ENCODE results near the gene C9orf40.
A peak's percentile ranks its signal among the peaks of the same experiment; 100 is the strongest.

The C9orf40 gene

GRCh38 chr9:74958587-74958986 lies 5.9 kb upstream of the C9orf40 start:
- TF ChIP-seq, protein P1, sequence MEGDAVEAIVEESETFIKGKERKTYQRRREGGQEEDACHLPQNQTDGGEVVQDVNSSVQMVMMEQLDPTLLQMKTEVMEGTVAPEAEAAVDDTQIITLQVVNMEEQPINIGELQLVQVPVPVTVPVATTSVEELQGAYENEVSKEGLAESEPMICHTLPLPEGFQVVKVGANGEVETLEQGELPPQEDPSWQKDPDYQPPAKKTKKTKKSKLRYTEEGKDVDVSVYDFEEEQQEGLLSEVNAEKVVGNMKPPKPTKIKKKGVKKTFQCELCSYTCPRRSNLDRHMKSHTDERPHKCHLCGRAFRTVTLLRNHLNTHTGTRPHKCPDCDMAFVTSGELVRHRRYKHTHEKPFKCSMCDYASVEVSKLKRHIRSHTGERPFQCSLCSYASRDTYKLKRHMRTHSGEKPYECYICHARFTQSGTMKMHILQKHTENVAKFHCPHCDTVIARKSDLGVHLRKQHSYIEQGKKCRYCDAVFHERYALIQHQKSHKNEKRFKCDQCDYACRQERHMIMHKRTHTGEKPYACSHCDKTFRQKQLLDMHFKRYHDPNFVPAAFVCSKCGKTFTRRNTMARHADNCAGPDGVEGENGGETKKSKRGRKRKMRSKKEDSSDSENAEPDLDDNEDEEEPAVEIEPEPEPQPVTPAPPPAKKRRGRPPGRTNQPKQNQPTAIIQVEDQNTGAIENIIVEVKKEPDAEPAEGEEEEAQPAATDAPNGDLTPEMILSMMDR (conservative IDR thresholded peaks at IDR 0.05; ENCODE audit: control insufficient read depth, insufficient read depth, low read depth, low read length), result no peak
- H3K4me3 ChIP-seq (ENCODE audit: control insufficient read depth, low read depth, low read length), result no peak overlapping the region
- no peak for DNase-seq (ENCODE audit: low read depth)

DNA sequence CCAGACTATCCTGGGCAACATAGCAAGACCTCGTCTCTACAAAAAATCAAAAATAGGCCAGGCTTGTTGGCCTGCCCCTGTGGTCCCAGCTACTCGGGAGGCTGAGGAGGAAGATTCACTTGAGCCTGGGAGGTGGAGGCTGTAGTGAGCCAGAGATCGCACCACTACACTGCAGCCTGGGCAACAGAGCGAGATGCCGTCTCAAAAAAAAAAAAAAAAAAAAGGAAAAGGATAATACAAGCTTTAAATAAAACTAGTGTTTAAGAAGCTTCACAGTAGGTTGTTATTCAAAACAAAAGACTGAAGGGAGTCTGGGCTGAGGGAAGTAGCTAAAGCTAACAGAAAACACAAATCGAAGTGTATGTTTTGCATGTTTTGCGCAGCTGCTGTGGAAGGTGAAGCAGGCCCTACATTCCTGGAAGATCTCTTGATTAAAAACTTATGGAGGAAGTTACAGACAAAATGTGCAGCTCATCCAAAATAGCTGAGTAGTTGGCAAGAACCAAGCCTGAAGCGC lies 581 bp upstream of the C9orf40 start:
- TF ChIP-seq, protein P1 (conservative IDR thresholded peaks at IDR 0.05; ENCODE audit: control insufficient read depth, insufficient read depth, low read depth, low read length), result no peak
- peak; percentile 74 for DNase-seq (ENCODE audit: low read depth)
- peak overlapping the region; percentile 94 for H3K4me3 ChIP-seq (ENCODE audit: control insufficient read depth, low read depth, low read length)

DNA sequence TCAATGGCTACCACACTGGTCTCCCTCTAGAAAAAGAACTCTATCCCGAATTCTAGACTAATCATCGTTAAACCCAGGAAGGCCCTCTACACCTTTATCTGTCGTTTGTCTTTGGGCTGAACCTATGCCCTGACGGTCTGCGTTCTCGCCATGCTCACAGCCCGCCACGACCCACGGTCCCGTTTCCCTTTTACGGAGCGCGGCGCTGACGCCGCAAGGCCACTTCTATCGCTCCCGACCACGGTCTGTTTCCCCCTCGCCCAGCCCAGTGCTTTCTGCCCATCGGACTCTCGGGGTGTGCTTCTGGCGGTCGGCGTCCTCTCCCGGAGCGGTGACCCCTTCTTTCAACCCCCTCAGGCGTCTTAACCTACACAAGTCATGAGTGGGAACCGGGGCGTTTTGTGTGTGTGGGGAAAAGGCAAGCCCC lies 974 bp downstream of the C9orf40 start:
- peak; percentile 15 for DNase-seq (ENCODE audit: low read depth)
- peak overlapping the region; percentile 94 for H3K4me3 ChIP-seq (ENCODE audit: control insufficient read depth, low read depth, low read length)
- TF ChIP-seq, protein P1 (conservative IDR thresholded peaks at IDR 0.05; ENCODE audit: control insufficient read depth, insufficient read depth, low read depth, low read length), result no peak

- TF ChIP-seq, protein P1 (conservative IDR thresholded peaks at IDR 0.05; ENCODE audit: control insufficient read depth, insufficient read depth, low read depth, low read length), result no peak
- H3K4me3 ChIP-seq (ENCODE audit: control insufficient read depth, low read depth, low read length), result peak overlapping the region; percentile 94
Measured at GRCh38 chr9:74951107-74951720, 1.5 kb downstream of the C9orf40 start.

GRCh38 chr9:74949859-74950855 lies 2.6 kb downstream of the C9orf40 start:
- no peak overlapping the region for H3K4me3 ChIP-seq (ENCODE audit: control insufficient read depth, low read depth, low read length)
- no peak for DNase-seq (ENCODE audit: low read depth)
- TF ChIP-seq, protein P1 (conservative IDR thresholded peaks at IDR 0.05; ENCODE audit: control insufficient read depth, insufficient read depth, low read depth, low read length), result no peak

More at GRCh38 chr9:74951107-74951720, 1.5 kb downstream of the C9orf40 start:
- DNase-seq (ENCODE audit: low read depth), result no peak

DNA sequence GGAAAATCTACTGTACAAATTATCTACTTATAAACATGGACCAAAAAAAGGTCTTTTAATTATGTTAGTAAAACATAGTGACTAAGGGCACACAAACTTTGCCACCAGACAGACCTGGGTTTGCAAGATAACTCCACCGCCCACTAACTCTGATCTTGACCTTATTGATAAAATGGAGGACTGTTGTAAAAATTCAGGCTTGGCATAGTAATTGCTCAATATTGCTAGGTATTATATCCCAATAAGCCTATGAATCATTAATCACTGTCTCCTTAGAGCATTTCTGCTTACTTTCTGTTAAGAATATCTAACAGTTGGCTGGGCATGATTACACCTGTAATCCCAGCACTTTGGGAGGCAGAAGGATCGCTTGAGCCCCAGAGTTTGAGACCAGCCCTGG lies 3.8 kb downstream of the C9orf40 start:
- TF ChIP-seq, protein P1 (conservative IDR thresholded peaks at IDR 0.05; ENCODE audit: control insufficient read depth, insufficient read depth, low read depth, low read length), result no peak
- no peak for DNase-seq (ENCODE audit: low read depth)
- no peak overlapping the region for H3K4me3 ChIP-seq (ENCODE audit: control insufficient read depth, low read depth, low read length)

Measured in fibroblast of mammary gland (primary cell).